KG1 (cell line): Measurements from ENCODE around the gene PNKD.

Experiments used
- DNase-seq: peaks from one replicate; lab custom pipeline; 2025; lab: John Stamatoyannopoulos, UW

The PNKD gene

DNA sequence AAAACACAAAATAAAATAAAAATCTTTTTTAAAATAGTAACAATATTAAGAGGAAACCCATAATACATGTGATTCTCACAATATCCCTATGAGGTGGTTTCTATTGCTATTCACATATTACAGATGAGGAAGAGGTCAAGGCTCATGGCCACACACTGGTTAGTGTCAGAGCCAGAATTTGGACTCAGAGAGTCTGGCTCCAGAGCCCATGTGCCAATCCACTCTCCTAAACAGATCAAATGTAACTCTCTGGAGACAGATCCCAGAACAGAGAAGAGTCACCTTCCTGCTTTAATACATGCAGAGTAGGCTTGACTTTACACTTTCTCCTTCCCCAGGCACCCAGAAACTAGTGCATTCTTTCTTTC, 101.6 kb downstream of the PNKD start:
- DNase-seq, result no peak

DNA sequence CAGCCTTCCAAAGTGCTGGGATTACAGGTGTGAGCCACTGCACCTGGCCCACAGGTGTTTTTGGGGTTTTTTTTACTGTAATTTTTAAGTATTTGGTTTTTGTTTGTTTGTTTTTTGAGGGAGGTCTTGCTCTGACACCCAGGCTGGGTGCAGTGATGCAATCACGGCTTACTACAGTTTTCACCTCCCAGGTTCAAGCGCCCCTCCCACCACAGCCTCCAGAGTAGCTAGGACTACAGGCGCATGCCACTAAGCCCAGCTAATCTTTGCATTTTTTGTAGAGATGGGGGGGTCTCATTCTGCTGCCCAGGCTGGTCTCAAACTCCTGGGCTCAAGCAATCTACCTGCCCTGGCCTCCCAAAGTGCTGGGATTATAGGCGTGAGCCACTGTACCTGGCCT, 104.5 kb downstream of the PNKD start:
- no peak for DNase-seq

DNA sequence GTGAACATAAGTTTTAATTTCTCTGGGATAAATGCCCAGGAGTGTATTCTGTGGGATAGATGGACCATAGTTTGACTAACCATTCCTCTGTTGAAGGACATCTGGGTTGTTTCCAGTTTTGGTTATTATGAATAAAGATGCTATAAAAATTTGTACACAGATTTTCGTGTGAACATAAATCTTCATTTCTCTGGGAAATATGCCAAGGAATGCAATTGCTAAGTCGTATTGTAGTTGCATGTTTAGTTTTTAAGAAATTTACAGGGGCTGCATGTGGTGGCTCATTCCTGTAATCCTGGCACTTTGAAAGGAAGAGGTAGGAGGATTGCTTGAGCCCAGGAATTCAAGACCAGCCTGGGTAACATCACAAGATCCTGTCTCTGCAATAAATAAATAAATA, 104.9 kb downstream of the PNKD start:
- no peak for DNase-seq

DNA sequence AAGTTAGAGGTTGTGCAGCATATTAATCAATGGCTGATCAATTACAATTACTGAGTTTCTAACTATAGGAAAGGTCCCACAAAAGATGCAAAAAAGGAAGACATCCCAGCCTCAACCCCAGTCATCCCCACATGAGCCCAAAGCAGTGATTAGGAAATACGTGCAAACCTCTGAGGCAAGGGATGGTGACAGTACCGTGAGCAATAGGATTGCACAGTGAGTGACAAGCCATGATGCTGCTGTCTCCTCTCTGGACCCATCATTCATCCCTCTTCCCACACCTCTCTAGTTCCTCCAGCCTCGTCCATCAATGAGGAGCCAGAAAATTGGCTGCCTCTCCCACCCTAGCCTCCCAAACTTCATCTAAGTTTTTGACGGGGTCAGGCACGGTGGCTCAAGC, 107.7 kb downstream of the PNKD start:
- no peak for DNase-seq

GRCh38 chr2:218381916-218382366, 111.6 kb downstream of the PNKD start, which contains the start of gene SLC11A1:
TSS of gene SLC11A1 (plus strand) at chr2:218382273. CDS start at chr2:218382369, 96 bp downstream.
- DNase-seq, result no peak

GRCh38 chr2:218382785-218383184, 112.5 kb downstream of the PNKD start:
- DNase-seq, result no peak

DNA sequence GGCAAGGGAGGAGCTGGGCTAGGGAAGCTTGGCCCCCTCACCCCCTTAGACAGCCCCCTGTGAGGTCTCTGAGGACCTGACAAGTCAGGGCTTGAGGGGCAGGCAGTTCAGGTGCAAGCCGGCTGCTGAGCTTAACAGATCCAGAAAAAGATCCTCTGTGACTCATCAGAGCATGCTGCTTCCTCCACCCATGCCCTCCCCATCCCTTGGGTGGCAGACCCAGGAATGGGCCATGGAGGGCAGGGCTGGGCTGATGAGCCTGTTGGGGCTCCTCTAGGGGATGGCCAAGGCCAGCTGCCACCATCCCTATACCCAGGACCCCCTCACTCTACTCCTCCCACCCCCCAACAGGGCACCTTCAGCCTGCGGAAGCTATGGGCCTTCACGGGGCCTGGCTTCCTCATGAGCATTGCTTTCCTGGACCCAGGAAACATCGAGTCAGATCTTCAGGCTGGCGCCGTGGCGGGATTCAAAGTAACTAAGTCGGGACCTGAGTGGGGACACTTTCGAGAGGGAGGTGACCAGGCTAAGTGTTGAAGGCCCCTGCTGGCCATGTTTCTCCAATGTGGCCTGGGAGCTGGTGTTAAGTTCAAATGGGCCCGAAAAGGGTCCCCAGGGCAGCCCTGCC, 113.7 kb downstream of the PNKD start:
- no peak for DNase-seq

DNA sequence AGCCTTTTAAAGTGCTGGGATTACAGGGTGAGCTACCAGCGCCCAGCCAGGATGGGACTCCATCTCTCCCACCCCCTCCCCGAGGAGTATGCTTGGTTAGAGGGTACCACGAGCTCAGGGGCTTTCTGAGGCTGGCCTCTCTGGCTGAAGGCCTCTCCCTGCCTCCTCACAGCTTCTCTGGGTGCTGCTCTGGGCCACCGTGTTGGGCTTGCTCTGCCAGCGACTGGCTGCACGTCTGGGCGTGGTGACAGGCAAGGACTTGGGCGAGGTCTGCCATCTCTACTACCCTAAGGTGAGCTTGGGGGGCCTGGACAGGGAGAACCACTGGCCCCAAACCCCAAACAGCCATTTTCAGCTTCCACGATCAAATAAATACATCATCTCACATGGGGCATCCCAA, 114.7 kb downstream of the PNKD start:
- no peak for DNase-seq

DNA sequence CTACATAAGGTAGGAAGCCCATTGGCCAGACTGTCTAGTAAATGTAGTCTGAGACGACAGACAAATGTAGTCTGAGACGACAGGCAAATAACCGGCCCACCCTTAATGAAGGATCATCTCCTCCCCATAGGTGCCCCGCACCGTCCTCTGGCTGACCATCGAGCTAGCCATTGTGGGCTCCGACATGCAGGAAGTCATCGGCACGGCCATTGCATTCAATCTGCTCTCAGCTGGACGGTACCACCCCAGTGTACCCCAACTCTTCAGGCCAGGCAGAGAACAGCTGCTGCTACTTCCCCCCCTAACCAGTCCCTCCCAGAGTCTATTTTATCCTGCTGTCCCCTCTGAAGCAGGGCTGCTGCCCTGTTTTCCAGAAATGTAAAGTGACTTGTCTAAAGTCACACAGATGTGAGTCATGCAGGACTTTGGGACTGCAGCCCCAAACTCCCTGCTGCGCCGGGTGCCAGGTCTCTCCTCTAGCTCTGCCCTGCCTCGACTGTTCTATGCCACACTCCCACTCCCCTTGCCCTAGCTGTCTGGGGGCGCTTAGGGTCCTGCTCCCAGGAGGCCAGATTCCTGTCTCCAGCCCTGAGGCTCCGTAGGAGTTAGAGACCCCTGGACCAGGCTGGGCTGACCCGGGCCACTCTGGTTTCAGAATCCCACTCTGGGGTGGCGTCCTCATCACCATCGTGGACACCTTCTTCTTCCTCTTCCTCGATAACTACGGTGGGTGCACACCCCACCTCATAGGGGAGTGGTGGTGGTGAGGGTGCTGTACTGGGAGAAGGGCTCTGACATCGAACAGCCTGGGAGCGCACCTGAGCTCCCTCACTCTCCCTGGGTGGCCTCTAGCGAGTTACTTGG, 116.4 kb downstream of the PNKD start:
- no peak for DNase-seq

DNA sequence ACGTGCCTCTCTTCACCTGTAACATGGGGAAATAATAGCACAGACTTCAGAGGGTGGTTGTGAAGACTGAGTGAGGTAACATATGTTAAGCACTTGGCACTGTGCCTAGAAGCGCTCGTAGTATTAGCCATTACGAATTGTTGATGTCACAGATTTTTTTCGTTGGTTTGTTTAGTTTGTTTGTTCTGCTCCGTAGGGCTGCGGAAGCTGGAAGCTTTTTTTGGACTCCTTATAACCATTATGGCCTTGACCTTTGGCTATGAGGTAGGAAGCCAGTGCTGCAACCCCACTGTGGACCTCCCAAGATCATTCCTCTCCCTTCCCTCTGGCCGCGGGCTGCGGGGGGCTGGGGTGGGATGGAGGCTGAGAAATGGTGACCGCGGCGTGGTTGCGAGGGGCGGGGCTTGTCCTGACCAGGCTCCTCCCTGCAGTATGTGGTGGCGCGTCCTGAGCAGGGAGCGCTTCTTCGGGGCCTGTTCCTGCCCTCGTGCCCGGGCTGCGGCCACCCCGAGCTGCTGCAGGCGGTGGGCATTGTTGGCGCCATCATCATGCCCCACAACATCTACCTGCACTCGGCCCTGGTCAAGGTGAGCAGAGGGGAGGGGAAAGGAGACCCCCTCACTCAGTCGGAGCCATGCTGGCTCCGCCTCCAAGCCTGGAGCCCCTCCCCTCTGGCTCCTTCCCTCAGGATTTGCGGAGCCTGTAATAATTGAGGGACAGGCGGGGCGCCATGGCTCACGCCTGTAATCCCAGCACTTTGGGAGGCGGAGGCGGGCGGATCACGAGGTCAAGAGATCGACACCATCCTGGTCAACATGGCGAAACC, 117.3 kb downstream of the PNKD start:
- DNase-seq, result no peak

DNA sequence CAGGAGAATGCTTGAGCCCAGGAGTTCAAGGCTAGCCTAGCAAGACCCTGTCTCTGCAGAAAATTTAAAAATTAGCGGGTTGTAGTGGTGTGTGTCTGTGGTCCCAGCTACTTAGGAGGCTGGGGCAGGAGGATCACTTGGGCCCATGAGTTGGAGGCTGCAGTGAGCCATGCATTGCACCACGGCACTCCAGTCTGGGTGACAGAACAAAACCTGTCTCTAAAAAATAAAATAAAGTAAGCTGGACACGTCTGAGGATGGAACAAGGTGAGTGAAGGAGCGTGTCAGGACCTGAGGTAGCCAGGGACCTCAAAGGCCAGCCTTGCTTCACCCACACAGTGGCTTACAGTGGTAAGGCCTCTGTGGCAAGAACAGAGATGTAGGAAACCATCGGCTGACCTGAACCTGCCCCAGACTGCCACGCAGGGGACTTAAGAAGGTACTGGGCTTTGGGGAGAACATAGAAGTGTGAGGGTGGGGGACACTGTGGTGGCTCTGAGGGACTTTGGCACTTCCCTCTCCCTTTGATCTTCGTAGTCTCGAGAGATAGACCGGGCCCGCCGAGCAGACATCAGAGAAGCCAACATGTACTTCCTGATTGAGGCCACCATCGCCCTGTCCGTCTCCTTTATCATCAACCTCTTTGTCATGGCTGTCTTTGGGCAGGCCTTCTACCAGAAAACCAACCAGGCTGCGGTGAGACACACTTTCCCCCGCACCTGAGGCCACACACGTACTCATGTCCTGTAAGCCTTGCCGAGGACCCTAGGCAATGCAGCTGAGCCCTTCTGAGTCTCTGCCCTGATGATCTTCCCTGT, 119.2 kb downstream of the PNKD start:
- DNase-seq, result no peak

GRCh38 chr2:218391202-218391601, 120.9 kb downstream of the PNKD start:
- no peak for DNase-seq

GRCh38 chr2:218392459-218392858, 122.1 kb downstream of the PNKD start:
- DNase-seq, result no peak

DNA sequence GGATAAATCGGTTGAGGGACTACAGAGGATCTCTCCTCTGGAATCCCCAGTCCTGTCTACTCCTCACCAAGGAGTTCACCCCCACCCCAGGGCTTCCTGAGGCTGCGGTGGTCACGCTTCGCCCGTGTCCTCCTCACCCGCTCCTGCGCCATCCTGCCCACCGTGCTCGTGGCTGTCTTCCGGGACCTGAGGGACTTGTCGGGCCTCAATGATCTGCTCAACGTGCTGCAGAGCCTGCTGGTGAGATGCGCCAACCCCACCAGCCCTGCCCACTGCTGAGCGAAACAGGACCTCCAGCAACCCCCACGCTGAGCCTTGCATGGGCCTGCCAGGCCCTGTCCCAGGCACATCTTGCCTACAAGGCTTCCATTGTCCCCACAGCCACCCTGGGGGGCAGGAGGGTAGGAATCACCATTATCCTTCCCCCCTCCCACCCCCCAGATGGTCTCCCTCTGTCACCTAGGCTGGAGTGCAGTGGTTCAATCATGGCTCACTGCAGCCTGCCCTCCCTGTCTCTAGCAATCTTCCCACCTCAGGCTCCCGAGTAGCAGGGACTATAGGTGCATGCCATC, 122.7 kb downstream of the PNKD start:
- DNase-seq, result no peak

DNA sequence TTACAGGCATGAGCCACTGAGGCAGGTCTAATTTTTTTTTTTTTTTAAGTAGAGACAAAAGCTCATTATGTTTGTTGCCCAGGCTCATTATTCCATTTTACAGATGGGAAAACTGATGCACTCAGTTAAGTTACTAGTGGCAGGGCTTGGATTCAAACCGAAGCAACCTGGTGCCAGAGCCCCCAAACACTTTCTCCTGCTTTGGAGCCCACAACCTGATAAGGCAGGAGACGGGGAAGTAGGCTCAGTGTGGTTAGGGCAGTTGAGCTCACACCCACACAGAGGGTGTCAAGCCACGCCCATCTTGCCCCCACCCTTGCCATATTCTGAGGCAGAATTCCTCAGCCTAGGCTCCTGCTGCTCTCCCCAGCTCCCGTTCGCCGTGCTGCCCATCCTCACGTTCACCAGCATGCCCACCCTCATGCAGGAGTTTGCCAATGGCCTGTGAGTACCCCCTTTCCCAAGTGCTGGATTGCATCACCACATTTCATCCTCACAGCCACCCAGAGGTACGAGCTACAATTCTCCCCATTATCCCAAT, 123.5 kb downstream of the PNKD start:
- no peak for DNase-seq

DNA sequence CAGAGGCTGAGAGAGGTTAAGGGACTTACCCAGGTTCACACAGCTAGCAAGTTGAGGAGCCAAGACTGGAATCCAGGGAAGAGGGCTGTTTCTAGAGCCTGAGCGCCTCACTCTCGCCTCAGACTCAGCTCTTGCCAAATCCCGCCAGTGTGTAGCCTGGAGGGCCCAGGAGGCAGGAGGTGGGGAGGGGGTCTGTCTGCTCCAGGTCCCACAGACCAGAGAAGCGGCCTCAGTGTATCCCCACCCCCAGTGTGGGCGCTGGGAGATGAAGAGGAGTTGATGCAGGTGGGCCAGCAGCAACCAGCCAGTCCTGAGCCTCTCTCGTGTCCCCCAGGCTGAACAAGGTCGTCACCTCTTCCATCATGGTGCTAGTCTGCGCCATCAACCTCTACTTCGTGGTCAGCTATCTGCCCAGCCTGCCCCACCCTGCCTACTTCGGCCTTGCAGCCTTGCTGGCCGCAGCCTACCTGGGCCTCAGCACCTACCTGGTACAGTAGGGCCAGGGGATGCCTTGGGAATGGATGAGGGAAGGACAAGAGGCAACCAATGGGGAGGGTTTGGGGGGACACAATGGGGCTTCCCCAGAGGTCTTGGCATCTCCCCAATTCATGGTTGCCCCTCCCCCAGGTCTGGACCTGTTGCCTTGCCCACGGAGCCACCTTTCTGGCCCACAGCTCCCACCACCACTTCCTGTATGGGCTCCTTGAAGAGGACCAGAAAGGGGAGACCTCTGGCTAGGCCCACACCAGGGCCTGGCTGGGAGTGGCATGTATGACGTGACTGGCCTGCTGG, 124.2 kb downstream of the PNKD start:
- no peak for DNase-seq

GRCh38 chr2:218395090-218395444, 124.7 kb downstream of the PNKD start:
- DNase-seq, result no peak

DNA sequence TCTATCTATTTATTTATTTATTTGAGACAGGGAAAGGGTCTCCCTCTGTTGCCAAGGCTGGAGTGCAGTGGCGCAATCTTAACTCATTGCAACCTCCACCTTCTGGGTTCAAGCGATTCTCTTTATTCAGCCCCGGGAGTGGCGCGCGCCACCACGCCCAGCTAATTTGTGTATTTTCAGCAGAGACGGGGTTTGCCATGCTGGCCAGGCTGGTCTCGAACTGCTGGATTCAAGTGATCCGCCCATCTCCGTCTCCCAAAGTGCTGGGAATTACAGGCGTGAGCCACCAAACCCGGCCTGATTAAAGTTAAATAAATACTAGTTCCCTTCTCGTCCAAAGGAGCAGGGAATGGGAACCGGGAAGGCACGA, 125.1 kb downstream of the PNKD start:
- no peak for DNase-seq

DNA sequence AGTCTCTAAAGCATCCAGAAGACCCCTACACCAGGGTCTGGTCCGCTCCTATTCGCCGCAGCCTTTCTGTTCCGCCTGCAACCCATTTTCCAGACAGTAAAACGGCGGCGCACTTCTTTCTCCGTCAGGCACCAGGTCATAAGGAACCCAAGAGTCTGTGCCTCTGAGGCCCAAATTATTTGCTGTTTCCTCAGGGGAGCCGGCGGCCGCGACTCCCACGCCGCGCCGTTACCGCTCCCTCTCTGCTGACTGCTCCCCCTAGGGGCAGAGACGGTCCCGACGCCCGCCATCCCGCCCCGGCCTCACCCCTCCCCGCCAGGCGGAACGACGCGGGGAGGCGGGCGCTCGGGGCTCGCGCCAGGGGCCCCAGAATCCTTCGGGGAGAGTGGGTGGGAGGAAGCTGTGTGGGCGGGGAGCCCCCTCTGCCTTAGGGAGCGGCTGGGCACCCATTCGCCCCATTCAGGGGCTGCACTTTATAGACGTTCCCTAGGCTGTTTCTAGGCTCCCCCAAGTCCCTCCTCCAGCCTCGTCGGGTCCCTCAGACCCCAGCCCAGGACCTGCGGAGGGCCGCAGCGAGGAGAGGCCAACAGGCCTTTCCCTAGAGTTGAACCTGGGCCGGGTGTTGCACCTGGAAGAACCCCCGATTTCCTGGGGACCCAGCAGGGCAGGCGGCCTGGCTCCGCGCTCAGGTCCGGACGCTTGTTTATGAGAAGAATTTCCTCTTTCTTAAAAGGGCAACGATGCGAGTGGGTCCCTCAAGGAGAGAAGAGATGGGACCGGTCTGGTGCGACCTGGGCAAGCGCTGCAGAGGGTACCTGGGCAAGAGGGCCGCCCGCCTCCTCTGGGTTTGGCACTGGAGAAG, 125.7 kb downstream of the PNKD start:
- peak; percentile 85 for DNase-seq
